Lower leg skin (tissue), 3 donors: ENCODE results near the gene TXNRD3.

Source experiments
- POLR2A ChIP-seq, 2 donors: fragments of 450-650 bp; IDR thresholded peaks; one replicate each; pipeline ENCODE4 v1.6.1; 2016 to 2017; ENCODE audit warnings: antibody characterized with exemption in 2 of 2, mild to moderate bottlenecking in 1 of 2, moderate library complexity in 1 of 2
- TF ChIP-seq, protein P1 (sequence below), 3 donors: fragments of 450-650 bp; IDR thresholded peaks; one replicate each; pipeline ENCODE4 v1.5.1; 2016; ENCODE audit warnings: antibody characterized with exemption in 3 of 3, mild to moderate bottlenecking in 3 of 3, moderate library complexity in 2 of 3

DNA sequence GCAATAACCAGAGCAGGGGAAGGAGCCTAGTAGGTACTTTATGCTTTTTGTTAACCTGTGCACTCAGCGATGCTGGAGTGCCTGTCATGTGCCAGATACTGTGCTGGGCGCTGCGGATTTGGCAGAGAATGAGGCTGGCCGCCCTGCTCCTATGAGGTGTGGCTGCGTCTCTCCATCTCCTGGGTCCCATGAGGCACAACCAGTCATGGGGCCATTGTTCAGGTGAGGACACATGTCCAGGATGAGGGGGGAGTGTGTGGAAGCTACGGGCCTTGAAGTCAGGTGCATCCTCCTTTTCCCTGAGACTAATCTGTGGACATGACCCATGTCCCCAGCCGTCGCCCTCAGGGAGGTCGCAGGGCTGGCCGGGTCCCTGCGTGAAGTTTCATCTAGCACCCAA is 963 bp upstream of the TXNRD3 start:
- TF ChIP-seq, protein P1, sequence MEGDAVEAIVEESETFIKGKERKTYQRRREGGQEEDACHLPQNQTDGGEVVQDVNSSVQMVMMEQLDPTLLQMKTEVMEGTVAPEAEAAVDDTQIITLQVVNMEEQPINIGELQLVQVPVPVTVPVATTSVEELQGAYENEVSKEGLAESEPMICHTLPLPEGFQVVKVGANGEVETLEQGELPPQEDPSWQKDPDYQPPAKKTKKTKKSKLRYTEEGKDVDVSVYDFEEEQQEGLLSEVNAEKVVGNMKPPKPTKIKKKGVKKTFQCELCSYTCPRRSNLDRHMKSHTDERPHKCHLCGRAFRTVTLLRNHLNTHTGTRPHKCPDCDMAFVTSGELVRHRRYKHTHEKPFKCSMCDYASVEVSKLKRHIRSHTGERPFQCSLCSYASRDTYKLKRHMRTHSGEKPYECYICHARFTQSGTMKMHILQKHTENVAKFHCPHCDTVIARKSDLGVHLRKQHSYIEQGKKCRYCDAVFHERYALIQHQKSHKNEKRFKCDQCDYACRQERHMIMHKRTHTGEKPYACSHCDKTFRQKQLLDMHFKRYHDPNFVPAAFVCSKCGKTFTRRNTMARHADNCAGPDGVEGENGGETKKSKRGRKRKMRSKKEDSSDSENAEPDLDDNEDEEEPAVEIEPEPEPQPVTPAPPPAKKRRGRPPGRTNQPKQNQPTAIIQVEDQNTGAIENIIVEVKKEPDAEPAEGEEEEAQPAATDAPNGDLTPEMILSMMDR (IDR thresholded peaks at IDR 0.05) = no peak
- TF ChIP-seq POLR2A (IDR thresholded peaks at IDR 0.05) = no peak
